ENCODE data around the gene MEGF8.

GRCh38 chr19:42349378-42350107 lies 24.1 kb downstream of the MEGF8 start:
- TF ChIP-seq EP300 (conservative IDR thresholded peaks at IDR 0.05; ENCODE audit: poor library complexity, severe bottlenecking) (no peak), EZH2 (IDR thresholded peaks at IDR 0.05; ENCODE audit: borderline replicate concordance, insufficient read depth, low read length, poor library complexity, severe bottlenecking) (no peak), CTCF (IDR thresholded peaks at IDR 0.05; ENCODE audit: poor library complexity, severe bottlenecking) (no peak), TAF1 (IDR thresholded peaks at IDR 0.05; ENCODE audit: low read depth) (no peak), POLR2AphosphoS5 (IDR thresholded peaks at IDR 0.05) (no peak)
- TF ChIP-seq, protein P1, sequence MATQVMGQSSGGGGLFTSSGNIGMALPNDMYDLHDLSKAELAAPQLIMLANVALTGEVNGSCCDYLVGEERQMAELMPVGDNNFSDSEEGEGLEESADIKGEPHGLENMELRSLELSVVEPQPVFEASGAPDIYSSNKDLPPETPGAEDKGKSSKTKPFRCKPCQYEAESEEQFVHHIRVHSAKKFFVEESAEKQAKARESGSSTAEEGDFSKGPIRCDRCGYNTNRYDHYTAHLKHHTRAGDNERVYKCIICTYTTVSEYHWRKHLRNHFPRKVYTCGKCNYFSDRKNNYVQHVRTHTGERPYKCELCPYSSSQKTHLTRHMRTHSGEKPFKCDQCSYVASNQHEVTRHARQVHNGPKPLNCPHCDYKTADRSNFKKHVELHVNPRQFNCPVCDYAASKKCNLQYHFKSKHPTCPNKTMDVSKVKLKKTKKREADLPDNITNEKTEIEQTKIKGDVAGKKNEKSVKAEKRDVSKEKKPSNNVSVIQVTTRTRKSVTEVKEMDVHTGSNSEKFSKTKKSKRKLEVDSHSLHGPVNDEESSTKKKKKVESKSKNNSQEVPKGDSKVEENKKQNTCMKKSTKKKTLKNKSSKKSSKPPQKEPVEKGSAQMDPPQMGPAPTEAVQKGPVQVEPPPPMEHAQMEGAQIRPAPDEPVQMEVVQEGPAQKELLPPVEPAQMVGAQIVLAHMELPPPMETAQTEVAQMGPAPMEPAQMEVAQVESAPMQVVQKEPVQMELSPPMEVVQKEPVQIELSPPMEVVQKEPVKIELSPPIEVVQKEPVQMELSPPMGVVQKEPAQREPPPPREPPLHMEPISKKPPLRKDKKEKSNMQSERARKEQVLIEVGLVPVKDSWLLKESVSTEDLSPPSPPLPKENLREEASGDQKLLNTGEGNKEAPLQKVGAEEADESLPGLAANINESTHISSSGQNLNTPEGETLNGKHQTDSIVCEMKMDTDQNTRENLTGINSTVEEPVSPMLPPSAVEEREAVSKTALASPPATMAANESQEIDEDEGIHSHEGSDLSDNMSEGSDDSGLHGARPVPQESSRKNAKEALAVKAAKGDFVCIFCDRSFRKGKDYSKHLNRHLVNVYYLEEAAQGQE (IDR thresholded peaks at IDR 0.05; ENCODE audit: borderline replicate concordance): no peak

Data from neural cell (in vitro differentiated cells).